Endothelial cell of umbilical vein (primary cell): ENCODE data around the gene GADD45G. TPM values are rescaled to one million over a fixed set of nuclear protein-coding genes. Genes with fewer than 3 reads are reported as not detected.

Source experiments
- BruUV-seq: library from RNA; stranded (reverse); fragments of 400-500 nt; replicated peaks from 2 replicates; lab custom pipeline; 2021; lab: Mats Ljungman, UMichigan
- CTCF ChIA-PET: fragments of 300-600, 350-600 bp; sonication (Branson Sonifier 250); formaldehyde crosslinking; loops from one replicate; lab custom pipeline; 2021; ENCODE audit warnings: antibody characterized with exemption, inconsistent platforms; lab: Charles Lee
- POLR2A ChIA-PET: fragments of 300-600, 350-600 bp; sonication (Branson Sonifier 250); formaldehyde crosslinking; loops from one replicate; lab custom pipeline; 2021; ENCODE audit warnings: antibody characterized with exemption, inconsistent platforms; lab: Charles Lee
- DNase-seq: peaks from one replicate; pipeline ENCODE4 v3.0.0-alpha.2; 2011; ENCODE audit warnings: low read depth, low spot score
- FAIRE-seq: peaks from 2 replicates; lab custom pipeline; 2011; peaks lifted over from hg19 to GRCh38; lab: Jason Lieb, UNC
- H2AFZ ChIP-seq: 2 replicates; pipeline ENCODE4 v1.6.0; 2012; ENCODE audit warnings: low read depth, low read length, control low read depth, inconsistent platforms
- H3K27ac ChIP-seq: 2 replicates; pipeline ENCODE4 v1.5.1; 2011; ENCODE audit warnings: low read depth, mild to moderate bottlenecking, control low read depth, low read length, moderate library complexity; ENCODE audit not compliant: insufficient read depth
- H3K27me3 ChIP-seq, 2 experiments: 2 replicates each; pipeline versions ENCODE4 v1.6.0 to v1.6.1; 2011; ENCODE audit warnings: low read length in 2 of 2, mixed read lengths in 1 of 2; ENCODE audit not compliant: control insufficient read depth in 2 of 2, insufficient read depth in 2 of 2
- H3K36me3 ChIP-seq, 2 experiments: 2 replicates in 1 of 2; 3 replicates in 1 of 2; pipeline ENCODE4 v1.5.1; 2011; ENCODE audit warnings: low read length in 2 of 2, mild to moderate bottlenecking in 1 of 2, moderate library complexity in 1 of 2; ENCODE audit not compliant: control insufficient read depth in 2 of 2, insufficient read depth in 2 of 2; ENCODE audit errors: extremely low read depth in 1 of 2
- H3K4me1 ChIP-seq: 3 replicates; pipeline ENCODE4 v1.5.1; 2011; ENCODE audit warnings: mild to moderate bottlenecking, low read length; ENCODE audit not compliant: control insufficient read depth, insufficient read depth; ENCODE audit errors: extremely low read depth
- H3K4me2 ChIP-seq: 2 replicates; pipeline ENCODE4 v1.6.1; 2011; ENCODE audit warnings: low read length, control low read depth, mixed read lengths; ENCODE audit not compliant: insufficient read depth
- H3K4me3 ChIP-seq, 3 experiments: fragments of 200-600 bp in 1 of 3; sonication (generic), shearing (Covaris generic) in 1 of 3; replicated peaks in 1 of 3; 2 replicates each; pipeline ENCODE4 v1.5.1; 2011 to 2016; ENCODE audit warnings: control low read depth in 3 of 3, low read length in 3 of 3, mild to moderate bottlenecking in 2 of 3, inconsistent platforms in 1 of 3, low read depth in 1 of 3, moderate library complexity in 1 of 3; ENCODE audit not compliant: insufficient read depth in 1 of 3
- H3K79me2 ChIP-seq: 2 replicates; pipeline ENCODE4 v1.6.0; 2012; ENCODE audit warnings: low read length, inconsistent platforms; ENCODE audit not compliant: control insufficient read depth, insufficient read depth
- H3K9ac ChIP-seq: replicated peaks from 2 replicates; pipeline ENCODE3; 2011; ENCODE audit warnings: low read length, control low read depth; ENCODE audit not compliant: insufficient read depth; ENCODE audit errors: extremely low read depth
- H3K9me1 ChIP-seq: replicated peaks from 3 replicates; pipeline ENCODE4 v1.6.0; 2011; ENCODE audit warnings: mild to moderate bottlenecking, low read length; ENCODE audit not compliant: control insufficient read depth, insufficient read depth; ENCODE audit errors: extremely low read depth
- H3K9me3 ChIP-seq: replicated peaks from 2 replicates; pipeline ENCODE4 v1.5.1; 2012; ENCODE audit warnings: low read length, inconsistent platforms; ENCODE audit not compliant: control insufficient read depth, insufficient read depth
- H4K20me1 ChIP-seq: replicated peaks from 2 replicates; pipeline ENCODE3; 2011; ENCODE audit warnings: mild to moderate bottlenecking, low read length; ENCODE audit not compliant: control insufficient read depth, insufficient read depth; ENCODE audit errors: extremely low read depth
- CTCF ChIP-seq, 2 donors: IDR thresholded peaks; 1 replicate in 1 of 2; 2 replicates in 1 of 2; pipeline ENCODE4 v1.5.1; 2011; ENCODE audit warnings: low read length in 2 of 2, mild to moderate bottlenecking in 2 of 2, moderate library complexity in 2 of 2, control low read depth in 1 of 2, inconsistent platforms in 1 of 2, low read depth in 1 of 2; ENCODE audit not compliant: insufficient read depth in 1 of 2; ENCODE audit errors: extremely low read depth in 1 of 2
- EZH2 ChIP-seq: IDR thresholded peaks from 2 replicates; pipeline ENCODE4 v1.6.1; 2012; ENCODE audit warnings: borderline replicate concordance, low read depth, mild to moderate bottlenecking, moderate library complexity, low read length, inconsistent platforms; ENCODE audit not compliant: severe bottlenecking
- FOS ChIP-seq: IDR thresholded peaks from 2 replicates; pipeline ENCODE4 v1.6.1; 2011; ENCODE audit warnings: mild to moderate bottlenecking, low read length, moderate library complexity, borderline replicate concordance; ENCODE audit not compliant: insufficient read depth
- GATA2 ChIP-seq: IDR thresholded peaks from 2 replicates; pipeline ENCODE4 v1.7.0; 2011; ENCODE audit warnings: low read depth, mild to moderate bottlenecking, moderate library complexity, mixed read lengths, low read length; ENCODE audit not compliant: insufficient read length, insufficient read depth
- JUN ChIP-seq: IDR thresholded peaks from 2 replicates; pipeline ENCODE4 v1.6.1; 2011; ENCODE audit warnings: borderline replicate concordance, low read depth; ENCODE audit not compliant: insufficient read length, insufficient read depth
- MAX ChIP-seq: IDR thresholded peaks from 2 replicates; pipeline ENCODE4 v1.6.1; 2011; ENCODE audit not compliant: insufficient read depth, insufficient read length
- MYC ChIP-seq: IDR thresholded peaks from one replicate; pipeline ENCODE4 v1.6.1; 2011; ENCODE audit warnings: mild to moderate bottlenecking, low read depth, low read length
- POLR2A ChIP-seq: IDR thresholded peaks from 2 replicates; pipeline ENCODE4 v1.6.1; 2012; ENCODE audit warnings: low read depth, mild to moderate bottlenecking, control low read depth, low read length
- POLR2AphosphoS5 ChIP-seq: IDR thresholded peaks from 2 replicates; pipeline ENCODE4 v1.6.1; 2012; ENCODE audit warnings: low read depth, mild to moderate bottlenecking, control low read depth, low read length, moderate library complexity; ENCODE audit not compliant: insufficient read depth
- dilution Hi-C: fragments of 300-500 bp; cut with MboI; formaldehyde crosslinking; loops from one replicate; pipeline ENCODE4 v1.15.0; 2019; ENCODE audit warnings: low sequenced_read_pairs; ENCODE audit not compliant: extremely low pct_ligation_motif_present
- intact Hi-C: fragments of 100-400 bp; cut with micrococcal nuclease; formaldehyde crosslinking; loops from one replicate; pipeline ENCODE4 v1.10.0; 2022
- polyA plus RNA-seq, 4 experiments: library from polyadenylated mRNA; depleted of rRNA in 3 of 4; stranded (reverse) in 3 of 4; unstranded in 1 of 4; fragments of >200 nt; gene quantifications; 2 replicates each; pipeline versions ENCODE4 v1.2.1 to v1.2.3, GENCODE V29; 2011 to 2012; ENCODE audit warnings: missing spikeins in 1 of 4
- total RNA-seq: library from RNA; stranded (reverse); gene quantifications from 2 replicates; pipeline ENCODE4 v1.2.3, GENCODE V29; 2021

GADD45G gene
- total and polyA plus RNA-seq, 2 donors (not counting 3 experiments of a cell fraction or from before 2014, with no cell fraction given) = 0.44 to 0.64 TPM

GRCh38 chr9:89641980-89642379, 37.2 kb downstream of the GADD45G start:
- Histone ChIP-seq H3K79me2 (no peaks in the 10 kb centered on the region), H4K20me1 (no peaks in the 10 kb centered on the region), H3K9ac (no peak overlapping the region), H3K4me1 (no peaks in the 10 kb centered on the region), H2AFZ (no peak overlapping the region), H3K27me3 (peaks cover 0 to 2% of the 10 kb centered on the region in 2 experiments), H3K4me3 (no peak overlapping the region), H3K4me2 (no peak overlapping the region), H3K9me1 (no peaks in the 10 kb centered on the region), H3K27ac (no peak overlapping the region), H3K9me3 (no peaks in the 10 kb centered on the region), H3K36me3 (no peaks in the 10 kb centered on the region)
- dilution Hi-C loops (no loop called here), intact Hi-C loops (no loop called here)
- ChIA-PET POLR2A (no interaction called here), CTCF (interaction anchor here (0.7 kb wide), 1 partner anchor 48 kb away, joined by 3 read pairs; no protein-coding TSS in a partner anchor)
- BruUV-seq = no TSS peak
- TF ChIP-seq POLR2AphosphoS5 = no peak
- TF ChIP-seq FOS = no peak
- no peak for TF ChIP-seq EZH2
- TF ChIP-seq MAX = no peak
- no peak for TF ChIP-seq GATA2
- FAIRE-seq (no peak), DNase-seq (no peak)

- CTCF ChIA-PET = no interaction called here
Measured at GRCh38 chr9:89642789-89643188, 38.0 kb downstream of the GADD45G start.

More at GRCh38 chr9:89642789-89643188, 38.0 kb downstream of the GADD45G start:
- TF ChIP-seq MYC (no peak), JUN (no peak), MAX (no peak), GATA2 (no peak), POLR2A (no peak), EZH2 (no peak), POLR2AphosphoS5 (no peak), CTCF (IDR thresholded peaks at IDR 0.05; ENCODE audit: extremely low read depth in 1 of 2, insufficient read depth in 1 of 2, low read depth in 1 of 2, low read length in 2 of 2) (no peak), FOS (no peak)
- Histone ChIP-seq H3K27me3 (peaks cover 0 to 2% of the 10 kb centered on the region in 2 experiments), H3K9me3 (no peaks in the 10 kb centered on the region), H3K4me3 (no peak overlapping the region), H3K79me2 (no peaks in the 10 kb centered on the region), H3K9ac (no peak overlapping the region), H4K20me1 (no peaks in the 10 kb centered on the region), H2AFZ (no peak overlapping the region), H3K4me1 (no peaks in the 10 kb centered on the region), H3K36me3 (no peaks in the 10 kb centered on the region), H3K27ac (no peak overlapping the region), H3K4me2 (no peak overlapping the region), H3K9me1 (no peaks in the 10 kb centered on the region)
- dilution Hi-C loops = no loop called here
- intact Hi-C loops = no loop called here
- no peak for FAIRE-seq
- DNase-seq = no peak
- POLR2A ChIA-PET = no interaction called here
- no TSS peak for BruUV-seq
